PC-3 (cell line): Measurements from ENCODE around the gene RPS19BP1. TPM values are rescaled to one million over a fixed set of nuclear protein-coding genes. Genes with fewer than 3 reads are reported as not detected.
A peak's percentile ranks its signal among the peaks of the same experiment; 100 is the strongest.

Source experiments
- ATAC-seq: fragments of 200-7000 bp; cut with Tn5 transposase; 2 replicates; pipeline ENCODE4 v1.9.1; 2020; ENCODE audit warnings: mild to moderate bottlenecking, moderate library complexity
- BruUV-seq: library from RNA; stranded (reverse); fragments of 400-500 nt; replicated peaks from 2 replicates; lab custom pipeline; 2021; lab: Mats Ljungman, UMichigan
- CTCF ChIA-PET: fragments of 300-600 bp; sonication (Branson Sonifier 250); formaldehyde crosslinking; loops from one replicate; lab custom pipeline; 2022; ENCODE audit warnings: antibody characterized with exemption; lab: Charles Lee
- POLR2A ChIA-PET: fragments of 300-600 bp; sonication (Branson Sonifier 250); formaldehyde crosslinking; loops from one replicate; lab custom pipeline; 2022; ENCODE audit warnings: antibody characterized with exemption; ENCODE audit not compliant: unreplicated experiment; lab: Charles Lee
- DNase-seq: peaks from one replicate; pipeline ENCODE4 v3.0.0-alpha.2; 2015
- H2AFZ ChIP-seq: fragments of 300-600 bp; sonication (generic); 2 replicates; pipeline ENCODE4 v1.6.0; 2016; ENCODE audit warnings: antibody characterized with exemption, low read length
- H3F3A ChIP-seq: fragments of 300-600 bp; sonication (generic); one replicate; pipeline ENCODE4 v1.6.0; 2017; ENCODE audit warnings: antibody characterized with exemption, low read length, control low read depth, mild to moderate bottlenecking; ENCODE audit not compliant: unreplicated experiment
- H3K27ac ChIP-seq: fragments of 300-600 bp; sonication (generic); 2 replicates; pipeline ENCODE4 v1.5.1; 2016; ENCODE audit warnings: mild to moderate bottlenecking, low read length
- H3K27me3 ChIP-seq: fragments of 300-600 bp; sonication (generic); 2 replicates; pipeline ENCODE4 v1.6.1; 2016; ENCODE audit warnings: low read length, mixed read lengths
- H3K36me3 ChIP-seq: fragments of 300-600 bp; sonication (generic); 2 replicates; pipeline ENCODE4 v1.6.1; 2016; ENCODE audit warnings: low read depth, mixed run types, low read length, mixed read lengths
- H3K4me1 ChIP-seq: fragments of 300-600 bp; sonication (generic); 2 replicates; pipeline ENCODE4 v1.5.1; 2016; ENCODE audit warnings: low read length; ENCODE audit not compliant: insufficient read depth
- H3K4me2 ChIP-seq: fragments of 300-600 bp; sonication (generic); 2 replicates; pipeline ENCODE4 v1.6.0; 2016; ENCODE audit warnings: low read length
- H3K4me3 ChIP-seq: fragments of 300-600 bp; sonication (generic); 2 replicates; pipeline ENCODE4 v1.5.1; 2016; ENCODE audit warnings: mild to moderate bottlenecking, low read length, mixed read lengths
- H3K79me2 ChIP-seq: fragments of 300-600 bp; sonication (generic); 2 replicates; pipeline ENCODE4 v1.6.1; 2017; ENCODE audit warnings: low read length, mixed read lengths
- H3K9ac ChIP-seq: fragments of 300-600 bp; sonication (generic); 2 replicates; pipeline ENCODE4 v1.6.0; 2016; ENCODE audit warnings: mild to moderate bottlenecking, low read length
- H3K9me2 ChIP-seq: fragments of 300-600 bp; sonication (generic); replicated peaks from 2 replicates; pipeline ENCODE4 v1.6.1; 2016; ENCODE audit warnings: mixed run types, low read length, mixed read lengths
- H3K9me3 ChIP-seq: fragments of 300-600 bp; sonication (generic); 2 replicates; pipeline ENCODE4 v1.6.1; 2016; ENCODE audit warnings: low read length, mixed read lengths
- H4K20me1 ChIP-seq: fragments of 300-600 bp; sonication (generic); 2 replicates; pipeline ENCODE4 v1.6.1; 2016; ENCODE audit warnings: low read length, mixed read lengths
- EZH2 ChIP-seq: fragments of 300-600 bp; sonication (generic); IDR thresholded peaks from one replicate; pipeline ENCODE4 v1.6.1; 2017; ENCODE audit warnings: antibody characterized with exemption, mild to moderate bottlenecking, low read length; ENCODE audit not compliant: unreplicated experiment
- EZH2phosphoT487 ChIP-seq: fragments of 300-600 bp; sonication (generic); IDR thresholded peaks from 2 replicates; pipeline ENCODE4 v1.6.1; 2018; ENCODE audit warnings: mild to moderate bottlenecking, antibody characterized with exemption, low read length, borderline replicate concordance
- intact Hi-C: fragments of 100-400 bp; cut with micrococcal nuclease; formaldehyde crosslinking; loops from 2 replicates; pipeline ENCODE4 v1.9.0; 2023
- total RNA-seq: library from RNA; depleted of rRNA; stranded (reverse); fragments of >200 nt; gene quantifications from 2 replicates; pipeline ENCODE4 v1.2.3, GENCODE V29; 2014
- TF ChIP-seq, protein P1 (sequence below): fragments of 300-600 bp; sonication (generic); conservative IDR thresholded peaks from 2 replicates; pipeline ENCODE4 v1.5.1; 2017; ENCODE audit warnings: antibody characterized with exemption, low read depth, mild to moderate bottlenecking, low read length

Gene RPS19BP1
- total RNA-seq, 1 experiment from 2014 or later = 253 TPM

GRCh38 chr22:39530692-39531331 lies 1.7 kb downstream of the RPS19BP1 start:
- Histone ChIP-seq H3K9ac (no peak overlapping the region), H3K4me1 (peaks cover 24% of the 10 kb centered on the region), H3K27me3 (no peaks in the 10 kb centered on the region), H3K27ac (no peak overlapping the region), H2AFZ (no peak overlapping the region), H3K4me3 (peak overlapping the region; percentile 90; the same call in 1 of the 2 replicates), H3K36me3 (no peaks in the 10 kb centered on the region; the same call in 1 of the 2 replicates), H3K9me3 (no peaks in the 10 kb centered on the region), H4K20me1 (peaks cover 11% of the 10 kb centered on the region), H3F3A (no peaks in the 10 kb centered on the region), H3K79me2 (peaks cover 26% of the 10 kb centered on the region), H3K4me2 (peak overlapping the region; percentile 86), H3K9me2 (no peaks in the 10 kb centered on the region)
- TF ChIP-seq, protein P1, sequence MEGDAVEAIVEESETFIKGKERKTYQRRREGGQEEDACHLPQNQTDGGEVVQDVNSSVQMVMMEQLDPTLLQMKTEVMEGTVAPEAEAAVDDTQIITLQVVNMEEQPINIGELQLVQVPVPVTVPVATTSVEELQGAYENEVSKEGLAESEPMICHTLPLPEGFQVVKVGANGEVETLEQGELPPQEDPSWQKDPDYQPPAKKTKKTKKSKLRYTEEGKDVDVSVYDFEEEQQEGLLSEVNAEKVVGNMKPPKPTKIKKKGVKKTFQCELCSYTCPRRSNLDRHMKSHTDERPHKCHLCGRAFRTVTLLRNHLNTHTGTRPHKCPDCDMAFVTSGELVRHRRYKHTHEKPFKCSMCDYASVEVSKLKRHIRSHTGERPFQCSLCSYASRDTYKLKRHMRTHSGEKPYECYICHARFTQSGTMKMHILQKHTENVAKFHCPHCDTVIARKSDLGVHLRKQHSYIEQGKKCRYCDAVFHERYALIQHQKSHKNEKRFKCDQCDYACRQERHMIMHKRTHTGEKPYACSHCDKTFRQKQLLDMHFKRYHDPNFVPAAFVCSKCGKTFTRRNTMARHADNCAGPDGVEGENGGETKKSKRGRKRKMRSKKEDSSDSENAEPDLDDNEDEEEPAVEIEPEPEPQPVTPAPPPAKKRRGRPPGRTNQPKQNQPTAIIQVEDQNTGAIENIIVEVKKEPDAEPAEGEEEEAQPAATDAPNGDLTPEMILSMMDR = peak; percentile 38; the same call in 1 of the 2 replicates
- no peak for TF ChIP-seq EZH2phosphoT487
- peak; percentile 57 for DNase-seq
- ChIA-PET POLR2A (no interaction called here), CTCF (interaction anchor here (0.6 kb wide), 1 partner anchor 737 kb away, joined by 5 read pairs; the partner anchor contains the start of gene DNAL4)
- intact Hi-C loops = loop anchor here (5.0 kb wide), 3 partner anchors 34 to 511 kb away; no protein-coding TSS in a partner anchor
- no TSS peak for BruUV-seq
- ATAC-seq = no peak

- Histone ChIP-seq H3K9me2 (no peaks in the 10 kb centered on the region), H3K9me3 (no peaks in the 10 kb centered on the region), H3K4me1 (peaks cover 24% of the 10 kb centered on the region), H3K27me3 (no peaks in the 10 kb centered on the region), H3K4me3 (no peak overlapping the region), H3K27ac (no peak overlapping the region), H2AFZ (no peak overlapping the region), H3K36me3 (no peaks in the 10 kb centered on the region; the same call in 1 of the 2 replicates), H3K9ac (no peak overlapping the region), H3K4me2 (no peak overlapping the region), H3F3A (no peaks in the 10 kb centered on the region), H4K20me1 (peaks cover 13% of the 10 kb centered on the region), H3K79me2 (peaks cover 26% of the 10 kb centered on the region)
- intact Hi-C loops = loop anchor here (5.0 kb wide), 3 partner anchors 33 to 512 kb away; no protein-coding TSS in a partner anchor
- no peak for ATAC-seq
- no peak for DNase-seq
- CTCF ChIA-PET = interaction anchor here (0.6 to 1.3 kb wide), 2 partner anchors 24 to 28 kb away, joined by 3 to 5 read pairs; partner anchors contain the start of gene MIEF1
- POLR2A ChIA-PET = no interaction called here
- BruUV-seq = no TSS peak
- TF ChIP-seq, protein P1 = no peak
- no peak for TF ChIP-seq EZH2
- no peak for TF ChIP-seq EZH2phosphoT487
Measured at GRCh38 chr22:39530116-39530515, 2.4 kb downstream of the RPS19BP1 start.

GRCh38 chr22:39529487-39529851 lies 3.1 kb downstream of the RPS19BP1 start:
- H3K4me3 ChIP-seq = no peak overlapping the region; the same call in 1 of the 2 replicates
- H3K9me2 ChIP-seq = no peaks in the 10 kb centered on the region
- DNase-seq (no peak), ATAC-seq (no peak)
- peak overlapping the region; percentile 46 for H3K4me2 ChIP-seq
- no peak for TF ChIP-seq EZH2
- TF ChIP-seq EZH2phosphoT487 = no peak
- TF ChIP-seq, protein P1 = peak; percentile 23; the same call in 1 of the 2 replicates
- no TSS peak for BruUV-seq
- no peaks in the 10 kb centered on the region for H3K27me3 ChIP-seq
- no peak overlapping the region for H2AFZ ChIP-seq
- H3K36me3 ChIP-seq = no peaks in the 10 kb centered on the region; the same call in 1 of the 2 replicates
- H3K9me3 ChIP-seq = no peaks in the 10 kb centered on the region
- H3K27ac ChIP-seq = no peak overlapping the region
- H3F3A ChIP-seq = no peaks in the 10 kb centered on the region
- no peak overlapping the region for H3K9ac ChIP-seq
- peaks cover 19% of the 10 kb centered on the region for H4K20me1 ChIP-seq
- intact Hi-C loops = no loop called here
- H3K79me2 ChIP-seq = peaks cover 26% of the 10 kb centered on the region
- peaks cover 23% of the 10 kb centered on the region for H3K4me1 ChIP-seq
- ChIA-PET POLR2A (interaction anchor here (0.6 to 1.2 kb wide), 2 partner anchors 10 to 119 kb away, joined by 6 to 11 read pairs; partner anchors contain the start of gene ATF4), CTCF (interaction anchor here (0.6 to 1.4 kb wide), 5 partner anchors 10 to 392 kb away, joined by 3 to 14 read pairs (median 8); partner anchors contain the start of genes ATF4 and MIEF1)
